HEK293 (cell line): ENCODE results near the gene MTR.

Experiments used
- ELK4 ChIP-seq: IDR thresholded peaks from 2 replicates; pipeline ENCODE4 v1.6.1; 2011; ENCODE audit warnings: mild to moderate bottlenecking, low read depth, low read length, borderline replicate concordance
- GLIS1 ChIP-seq: fragments of 450-650 bp; formaldehyde crosslinking; IDR thresholded peaks from 2 replicates; pipeline ENCODE4 v1.5.1; 2016; ENCODE audit warnings: missing biosample characterization, missing genetic modification characterization
- KLF1 ChIP-seq: fragments of 450-650 bp; formaldehyde crosslinking; IDR thresholded peaks from 2 replicates; pipeline ENCODE4 v1.5.1; 2016; ENCODE audit warnings: missing biosample characterization, missing genetic modification characterization
- KLF7 ChIP-seq: fragments of 450-650 bp; formaldehyde crosslinking; IDR thresholded peaks from 2 replicates; pipeline ENCODE4 v1.5.1; 2016; ENCODE audit warnings: missing biosample characterization, missing genetic modification characterization, borderline replicate concordance
- OVOL3 ChIP-seq: fragments of 450-650 bp; formaldehyde crosslinking; IDR thresholded peaks from 2 replicates; pipeline ENCODE4 v1.5.1; 2016; ENCODE audit warnings: missing biosample characterization, missing genetic modification characterization
- PRDM10 ChIP-seq: fragments of 450-650 bp; formaldehyde crosslinking; IDR thresholded peaks from 2 replicates; pipeline ENCODE4 v1.5.1; 2016; ENCODE audit warnings: missing biosample characterization, missing genetic modification characterization
- ZBTB1 ChIP-seq: fragments of 450-650 bp; formaldehyde crosslinking; IDR thresholded peaks from 2 replicates; pipeline ENCODE4 v1.5.1; 2016; ENCODE audit warnings: missing biosample characterization, missing genetic modification characterization
- ZFHX2 ChIP-seq: fragments of 450-650 bp; formaldehyde crosslinking; conservative IDR thresholded peaks from 2 replicates; pipeline ENCODE4 v1.5.1; 2016; ENCODE audit warnings: missing biosample characterization, missing genetic modification characterization
- ZIC2 ChIP-seq: fragments of 450-650 bp; formaldehyde crosslinking; IDR thresholded peaks from 2 replicates; pipeline ENCODE4 v1.5.1; 2016; ENCODE audit warnings: missing biosample characterization, missing genetic modification characterization
- ZNF140 ChIP-seq: fragments of 450-650 bp; formaldehyde crosslinking; IDR thresholded peaks from 2 replicates; pipeline ENCODE4 v1.5.1; 2016; ENCODE audit warnings: missing biosample characterization, missing genetic modification characterization
- ZNF148 ChIP-seq: fragments of 450-650 bp; formaldehyde crosslinking; IDR thresholded peaks from 2 replicates; pipeline ENCODE4 v1.5.0; 2017; ENCODE audit warnings: missing biosample characterization, missing genetic modification characterization, borderline replicate concordance
- ZNF16 ChIP-seq: fragments of 450-650 bp; formaldehyde crosslinking; IDR thresholded peaks from 2 replicates; pipeline ENCODE4 v1.5.1; 2016; ENCODE audit warnings: low read depth, missing biosample characterization, missing genetic modification characterization
- ZNF184 ChIP-seq: fragments of 450-650 bp; IDR thresholded peaks from 2 replicates; pipeline ENCODE4 v1.5.1; 2018; ENCODE audit warnings: missing biosample characterization, mild to moderate bottlenecking, missing genetic modification characterization
- ZNF202 ChIP-seq: fragments of 450-650 bp; formaldehyde crosslinking; IDR thresholded peaks from 2 replicates; pipeline ENCODE4 v1.5.1; 2016; ENCODE audit warnings: missing biosample characterization, missing genetic modification characterization, borderline replicate concordance
- ZNF214 ChIP-seq: fragments of 450-650 bp; formaldehyde crosslinking; IDR thresholded peaks from 2 replicates; pipeline ENCODE4 v1.5.1; 2017; ENCODE audit warnings: missing biosample characterization, mild to moderate bottlenecking, missing genetic modification characterization, borderline replicate concordance
- ZNF24 ChIP-seq: fragments of 450-650 bp; formaldehyde crosslinking; IDR thresholded peaks from 2 replicates; pipeline ENCODE4 v1.5.1; 2016; ENCODE audit warnings: missing biosample characterization, missing genetic modification characterization
- ZNF501 ChIP-seq: fragments of 450-650 bp; formaldehyde crosslinking; IDR thresholded peaks from 2 replicates; pipeline ENCODE4 v1.5.1; 2016; ENCODE audit warnings: missing biosample characterization, missing genetic modification characterization
- ZNF529 ChIP-seq: fragments of 450-650 bp; formaldehyde crosslinking; IDR thresholded peaks from 2 replicates; pipeline ENCODE4 v1.5.1; 2017; ENCODE audit warnings: missing genetic modification characterization, missing biosample characterization; ENCODE audit not compliant: insufficient replicate concordance
- ZNF548 ChIP-seq: fragments of 450-650 bp; formaldehyde crosslinking; IDR thresholded peaks from 2 replicates; pipeline ENCODE4 v1.5.1; 2016; ENCODE audit warnings: missing biosample characterization, missing genetic modification characterization
- ZNF561 ChIP-seq: fragments of 450-650 bp; IDR thresholded peaks from 2 replicates; pipeline ENCODE4 v1.5.1; 2018; ENCODE audit warnings: missing biosample characterization, missing genetic modification characterization, borderline replicate concordance
- ZNF585B ChIP-seq: fragments of 450-650 bp; formaldehyde crosslinking; IDR thresholded peaks from 2 replicates; pipeline ENCODE4 v1.5.1; 2016; ENCODE audit warnings: missing biosample characterization, missing genetic modification characterization
- ZNF624 ChIP-seq: fragments of 450-650 bp; formaldehyde crosslinking; IDR thresholded peaks from 2 replicates; pipeline ENCODE4 v1.5.1; 2017; ENCODE audit warnings: missing biosample characterization, missing genetic modification characterization
- ZNF658 ChIP-seq: fragments of 450-650 bp; formaldehyde crosslinking; IDR thresholded peaks from 2 replicates; pipeline ENCODE4; 2016; ENCODE audit warnings: missing biosample characterization, missing genetic modification characterization
- ZNF664 ChIP-seq: fragments of 450-650 bp; formaldehyde crosslinking; IDR thresholded peaks from 2 replicates; pipeline ENCODE4 v1.5.1; 2016; ENCODE audit warnings: missing biosample characterization, missing genetic modification characterization
- ZNF768 ChIP-seq: fragments of 450-650 bp; formaldehyde crosslinking; IDR thresholded peaks from 2 replicates; pipeline ENCODE4 v1.5.1; 2018; ENCODE audit warnings: missing biosample characterization, mild to moderate bottlenecking, missing genetic modification characterization
- ZNF791 ChIP-seq: fragments of 450-650 bp; formaldehyde crosslinking; IDR thresholded peaks from 2 replicates; pipeline ENCODE4 v1.5.1; 2016; ENCODE audit warnings: missing biosample characterization, missing genetic modification characterization
- ZNF792 ChIP-seq: fragments of 450-650 bp; formaldehyde crosslinking; IDR thresholded peaks from 2 replicates; pipeline ENCODE4 v1.5.1; 2016; ENCODE audit warnings: missing biosample characterization, missing genetic modification characterization
- ZSCAN18 ChIP-seq: fragments of 450-650 bp; formaldehyde crosslinking; IDR thresholded peaks from 2 replicates; pipeline ENCODE4 v1.5.1; 2016; ENCODE audit warnings: missing biosample characterization, missing genetic modification characterization
- TF ChIP-seq, protein P1 (sequence below): fragments of 450-650 bp; formaldehyde crosslinking; IDR thresholded peaks from 2 replicates; pipeline ENCODE4 v1.5.1; 2017; ENCODE audit warnings: missing biosample characterization, missing genetic modification characterization
- TF ChIP-seq, protein P2 (sequence below): fragments of 450-650 bp; formaldehyde crosslinking; IDR thresholded peaks from 2 replicates; pipeline ENCODE4 v1.5.1; 2016; ENCODE audit warnings: missing biosample characterization, missing genetic modification characterization, low read depth

The MTR gene

DNA sequence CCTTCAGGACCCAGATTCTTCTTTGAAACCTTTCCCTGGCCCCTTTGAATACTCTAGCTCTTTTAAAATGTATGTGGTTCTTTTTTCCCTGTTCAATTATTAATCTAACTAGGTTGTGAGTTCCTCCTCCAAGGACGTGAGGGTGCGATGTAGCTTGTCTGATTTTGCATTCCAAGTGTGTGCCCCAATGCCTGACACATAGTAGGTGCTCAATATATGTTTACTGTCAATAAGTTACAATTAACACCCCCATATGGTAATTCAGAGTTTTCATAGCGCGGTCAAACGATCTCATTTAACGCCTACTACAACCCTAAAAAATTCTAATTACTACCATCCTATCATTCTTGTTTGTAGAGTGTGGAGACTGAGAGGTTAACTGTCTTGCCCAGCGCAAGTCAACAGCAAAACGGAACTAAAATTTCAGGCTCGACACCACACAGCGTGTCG, 482 bp upstream of the MTR start (continued):
- TF ChIP-seq ZNF529 (tag by site-specific recombination) = peak; percentile 41
- TF ChIP-seq ZNF664 (tag by site-specific recombination) = peak; percentile 92
- peak; percentile 37; the same call in 1 of the 2 replicates for TF ChIP-seq ZNF184 (tag by site-specific recombination)
- 0 out of 2 replicates have a peak, but pooled peaks have one; percentile 39 for TF ChIP-seq ZNF24 (tag by site-specific recombination)
- peak; percentile 43; the same call in 1 of the 2 replicates for TF ChIP-seq ZNF501 (tag by site-specific recombination)
- TF ChIP-seq ZNF768 (tag by site-specific recombination) = peak; percentile 99
- TF ChIP-seq ZNF624 (tag by site-specific recombination) = no peak
- TF ChIP-seq GLIS1 = no peak
- TF ChIP-seq ZNF792 (tag by site-specific recombination) = no peak
- TF ChIP-seq ZNF214 (tag by site-specific recombination) = no peak
- no peak for TF ChIP-seq PRDM10
- 0 out of 2 replicates have a peak, but pooled peaks have one; percentile 28 for TF ChIP-seq ZSCAN18 (tag by site-specific recombination)
- TF ChIP-seq OVOL3 = 0 out of 2 replicates have a peak, but pooled peaks have one; percentile 30
- no peak for TF ChIP-seq ZNF202 (tag by site-specific recombination)
- TF ChIP-seq KLF7 = no peak
- TF ChIP-seq, protein P1, sequence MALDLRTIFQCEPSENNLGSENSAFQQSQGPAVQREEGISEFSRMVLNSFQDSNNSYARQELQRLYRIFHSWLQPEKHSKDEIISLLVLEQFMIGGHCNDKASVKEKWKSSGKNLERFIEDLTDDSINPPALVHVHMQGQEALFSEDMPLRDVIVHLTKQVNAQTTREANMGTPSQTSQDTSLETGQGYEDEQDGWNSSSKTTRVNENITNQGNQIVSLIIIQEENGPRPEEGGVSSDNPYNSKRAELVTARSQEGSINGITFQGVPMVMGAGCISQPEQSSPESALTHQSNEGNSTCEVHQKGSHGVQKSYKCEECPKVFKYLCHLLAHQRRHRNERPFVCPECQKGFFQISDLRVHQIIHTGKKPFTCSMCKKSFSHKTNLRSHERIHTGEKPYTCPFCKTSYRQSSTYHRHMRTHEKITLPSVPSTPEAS (tag by site-specific recombination) = no peak; the same call in 1 of the 2 replicates
- no peak for TF ChIP-seq ZNF140 (tag by site-specific recombination)
- no peak for TF ChIP-seq ZNF658
- no peak for TF ChIP-seq ZNF16
- peak; percentile 88; the same call in 1 of the 2 replicates for TF ChIP-seq ZNF561
- TF ChIP-seq ZBTB1 (tag by site-specific recombination) = peak; percentile 9; the same call in 1 of the 2 replicates
- no peak for TF ChIP-seq ZNF148 (tag by site-specific recombination)
- TF ChIP-seq ELK4 = no peak
- no peak for TF ChIP-seq ZNF585B
- no peak for TF ChIP-seq ZIC2 (tag by site-specific recombination)
- TF ChIP-seq, protein P2, sequence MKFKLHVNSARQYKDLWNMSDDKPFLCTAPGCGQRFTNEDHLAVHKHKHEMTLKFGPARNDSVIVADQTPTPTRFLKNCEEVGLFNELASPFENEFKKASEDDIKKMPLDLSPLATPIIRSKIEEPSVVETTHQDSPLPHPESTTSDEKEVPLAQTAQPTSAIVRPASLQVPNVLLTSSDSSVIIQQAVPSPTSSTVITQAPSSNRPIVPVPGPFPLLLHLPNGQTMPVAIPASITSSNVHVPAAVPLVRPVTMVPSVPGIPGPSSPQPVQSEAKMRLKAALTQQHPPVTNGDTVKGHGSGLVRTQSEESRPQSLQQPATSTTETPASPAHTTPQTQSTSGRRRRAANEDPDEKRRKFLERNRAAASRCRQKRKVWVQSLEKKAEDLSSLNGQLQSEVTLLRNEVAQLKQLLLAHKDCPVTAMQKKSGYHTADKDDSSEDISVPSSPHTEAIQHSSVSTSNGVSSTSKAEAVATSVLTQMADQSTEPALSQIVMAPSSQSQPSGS = no peak
- TF ChIP-seq KLF1 (tag by site-specific recombination) = no peak
- TF ChIP-seq ZNF791 = no peak
- no peak for TF ChIP-seq ZNF548
- no peak for TF ChIP-seq ZFHX2 (tag by site-specific recombination)
